Mesothelial cell of epicardium (in vitro differentiated cells): ENCODE data around the gene WDR86. TPM values are rescaled to one million over a fixed set of nuclear protein-coding genes. Genes with fewer than 3 reads are reported as not detected.

Source experiments
- DNase-seq, 2 experiments: peaks; one replicate each; pipeline ENCODE4 v3.0.0; 2021; ENCODE audit warnings: low spot score in 2 of 2; ENCODE audit not compliant: unreplicated experiment in 2 of 2
- H3K27ac Mint-ChIP-seq: 2 replicates; pipeline ENCODE4 v1.8.0; 2021; ENCODE audit warnings: mixed read lengths
- H3K27me3 Mint-ChIP-seq: 2 replicates; pipeline ENCODE4 v1.8.0; 2021; ENCODE audit warnings: low read depth, mixed read lengths
- H3K36me3 Mint-ChIP-seq: 2 replicates; pipeline ENCODE4 v1.8.0; 2021; ENCODE audit warnings: mixed read lengths
- H3K4me1 Mint-ChIP-seq: 2 replicates; pipeline ENCODE4 v1.8.0; 2021; ENCODE audit warnings: mixed read lengths
- H3K4me3 Mint-ChIP-seq: 2 replicates; pipeline ENCODE4 v1.8.0; 2021; ENCODE audit warnings: mild to moderate bottlenecking, moderate library complexity, mixed read lengths
- H3K9me3 Mint-ChIP-seq: 2 replicates; pipeline ENCODE4 v1.8.0; 2021; ENCODE audit warnings: mixed read lengths
- CTCF ChIP-seq: fragments of 200-600 bp; sonication (generic); IDR thresholded peaks from one replicate; pipeline ENCODE4 v1.5.0; 2021; ENCODE audit warnings: antibody characterized with exemption; ENCODE audit not compliant: unreplicated experiment
- total RNA-seq: library from RNA; stranded (reverse); gene quantifications from 3 replicates; pipeline ENCODE4 v1.2.1, GENCODE V29; 2021

The WDR86 gene
- total RNA-seq, 1 donor from 2014 or later = 274 TPM

- no peak for TF ChIP-seq CTCF
- no peak for DNase-seq
- H3K36me3 Mint-ChIP-seq = peaks cover 3% of the 10 kb centered on the region
- H3K9me3 Mint-ChIP-seq = no peaks in the 10 kb centered on the region
- peak overlapping the region; percentile 91 for H3K4me3 Mint-ChIP-seq
- H3K27ac Mint-ChIP-seq = peak overlapping the region; percentile 88
- no peaks in the 10 kb centered on the region for H3K27me3 Mint-ChIP-seq
- peaks cover 68% of the 10 kb centered on the region for H3K4me1 Mint-ChIP-seq
Observed at GRCh38 chr7:151406051-151406875, 3.6 kb downstream of the WDR86 start.

- H3K4me3 Mint-ChIP-seq = peak overlapping the region; percentile 40
- DNase-seq = no peak
Observed at GRCh38 chr7:151405588-151405987, 4.2 kb downstream of the WDR86 start.

GRCh38 chr7:151405056-151405455 is 4.8 kb downstream of the WDR86 start:
- no peak for TF ChIP-seq CTCF
- Mint-ChIP-seq H3K36me3 (peaks cover 3% of the 10 kb centered on the region), H3K4me3 (no peak overlapping the region), H3K27ac (peak overlapping the region; percentile 88), H3K9me3 (no peaks in the 10 kb centered on the region), H3K27me3 (no peaks in the 10 kb centered on the region), H3K4me1 (peaks cover 70% of the 10 kb centered on the region)
- no peak for DNase-seq

More at GRCh38 chr7:151405588-151405987, 4.2 kb downstream of the WDR86 start:
- TF ChIP-seq CTCF = no peak
- Mint-ChIP-seq H3K27me3 (no peaks in the 10 kb centered on the region), H3K9me3 (no peaks in the 10 kb centered on the region), H3K4me1 (peaks cover 68% of the 10 kb centered on the region), H3K27ac (peak overlapping the region; percentile 88), H3K36me3 (peaks cover 3% of the 10 kb centered on the region)

GRCh38 chr7:151404216-151405011 is 5.4 kb downstream of the WDR86 start:
- H3K4me3 Mint-ChIP-seq = peak overlapping the region; percentile 22
- DNase-seq = no peak
- peak overlapping the region; percentile 88 for H3K27ac Mint-ChIP-seq
- H3K9me3 Mint-ChIP-seq = no peaks in the 10 kb centered on the region
- H3K4me1 Mint-ChIP-seq = peaks cover 72% of the 10 kb centered on the region
- no peak for TF ChIP-seq CTCF
- peaks cover 3% of the 10 kb centered on the region for H3K36me3 Mint-ChIP-seq
- H3K27me3 Mint-ChIP-seq = no peaks in the 10 kb centered on the region

- Mint-ChIP-seq H3K27ac (peak overlapping the region; percentile 88), H3K4me3 (peak overlapping the region; percentile 24), H3K36me3 (peaks cover 8% of the 10 kb centered on the region), H3K27me3 (no peaks in the 10 kb centered on the region), H3K9me3 (no peaks in the 10 kb centered on the region), H3K4me1 (peaks cover 71% of the 10 kb centered on the region)
- DNase-seq = no peak
- TF ChIP-seq CTCF = no peak
Observed at GRCh38 chr7:151403764-151404163, 6.1 kb downstream of the WDR86 start.
